ENCODE results near the gene URB1.
"Not testable (repeated sequence)": the region's sequence is repeated elsewhere in the genome, so short reads cannot be mapped to it uniquely, and the experiment has no call there.

URB1 gene

GRCh38 chr21:32392880-32393676 is at the start of gene URB1:
Gene URB1, minus strand, starts transcription at chr21:32393012. Its CDS starts 102 bp downstream, at chr21:32392910.
- peak; percentile 72 to 91 for DNase-seq

- no peak for DNase-seq
These were observed 44.9 kb upstream of the URB1 start for GRCh38 chr21:32437729-32438128.

GRCh38 chr21:32432982-32433660 is 40.3 kb upstream of the URB1 start:
- DNase-seq = not testable (repeated sequence)

GRCh38 chr21:32427958-32428623 is 35.3 kb upstream of the URB1 start:
- DNase-seq = no peak

- DNase-seq = no peak
These were observed 33.8 kb upstream of the URB1 start for GRCh38 chr21:32426592-32427051.

GRCh38 chr21:32426066-32426465 is 33.3 kb upstream of the URB1 start:
- DNase-seq = no peak

- no peak for DNase-seq
These were observed 32.8 kb upstream of the URB1 start for GRCh38 chr21:32425628-32426027.

- DNase-seq = no peak
These were observed 31.9 kb upstream of the URB1 start for GRCh38 chr21:32424674-32425073.

GRCh38 chr21:32424191-32424535 is 31.4 kb upstream of the URB1 start:
- DNase-seq = no peak

- DNase-seq = no peak
These were observed 30.7 kb upstream of the URB1 start for GRCh38 chr21:32423320-32424190.

GRCh38 chr21:32422064-32422463 is 29.3 kb upstream of the URB1 start:
- no peak for DNase-seq

GRCh38 chr21:32418146-32418545 is 25.3 kb upstream of the URB1 start:
- DNase-seq = no peak

- no peak for DNase-seq
These were observed 22.9 kb upstream of the URB1 start for GRCh38 chr21:32415451-32416398.

GRCh38 chr21:32414579-32415358 is 22.0 kb upstream of the URB1 start:
- no peak for DNase-seq

GRCh38 chr21:32413697-32414578 is 21.1 kb upstream of the URB1 start:
- no peak for DNase-seq

GRCh38 chr21:32413015-32413504 is 20.2 kb upstream of the URB1 start:
- no peak for DNase-seq

- DNase-seq = peak; percentile 15 to 54
These were observed 19.6 kb upstream of the URB1 start, which contains the start of gene EVA1C for GRCh38 chr21:32412162-32413014. Gene EVA1C, plus strand, starts transcription at chr21:32412706. Its CDS starts 148 bp downstream, at chr21:32412854.
